Stomach (tissue), 4 donors: Measurements from ENCODE around the gene KCTD10.

ENCODE experiments used
- EP300 ChIP-seq: sonication (generic); formaldehyde crosslinking; IDR thresholded peaks from one replicate; pipeline ENCODE4 v1.6.1; 2017; ENCODE audit warnings: antibody characterized with exemption
- POLR2A ChIP-seq, 4 donors: fragments of 450-650 bp; IDR thresholded peaks; one replicate each; pipeline ENCODE4 v1.6.1; 2016; ENCODE audit warnings: antibody characterized with exemption in 4 of 4, control low read depth in 2 of 4, mild to moderate bottlenecking in 1 of 4, moderate library complexity in 1 of 4
- POLR2AphosphoS5 ChIP-seq, 3 donors: sonication (generic); formaldehyde crosslinking; IDR thresholded peaks; one replicate each; pipeline ENCODE4 v1.6.1; 2016; ENCODE audit warnings: antibody characterized with exemption in 3 of 3
- TF ChIP-seq, protein P1 (sequence below), 7 experiments: fragments of 450-650 bp in 4 of 7; fragments of 200-600 bp in 3 of 7; sonication (generic) in 3 of 7; IDR thresholded peaks; one replicate each; pipeline ENCODE4 v1.5.1; 2016 to 2019; ENCODE audit warnings: antibody characterized with exemption in 7 of 7, control low read depth in 2 of 7, mild to moderate bottlenecking in 1 of 7

DNA sequence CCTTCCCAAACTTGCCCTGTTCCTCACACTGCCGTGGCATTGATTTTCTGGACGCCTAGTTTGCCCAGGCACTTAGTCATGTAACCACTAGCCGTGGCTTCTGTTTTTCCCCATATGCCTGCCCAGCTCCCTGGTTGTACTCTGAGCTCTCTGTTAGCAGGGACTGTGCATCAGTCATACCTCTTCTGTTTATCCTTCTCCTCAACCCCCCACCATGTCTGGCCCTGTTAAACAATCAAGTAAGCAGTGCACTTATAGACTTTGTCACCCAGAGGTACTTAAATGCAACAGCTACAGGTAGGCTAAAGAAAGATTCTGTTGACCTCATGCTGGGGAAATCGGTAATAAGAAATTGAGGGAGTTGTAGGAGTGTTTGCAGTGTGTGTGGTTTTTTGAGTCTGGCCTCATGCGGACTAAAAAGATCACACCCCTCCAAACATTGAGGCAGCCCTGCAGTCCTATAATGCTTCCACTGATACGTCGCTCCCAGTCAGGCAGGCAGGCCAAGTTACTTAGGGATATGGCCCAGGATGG is 17.3 kb upstream of the KCTD10 start:
- TF ChIP-seq POLR2A (IDR thresholded peaks at IDR 0.05) (no peak), POLR2AphosphoS5 (IDR thresholded peaks at IDR 0.05) (no peak), EP300 (no peak)
- TF ChIP-seq, protein P1, sequence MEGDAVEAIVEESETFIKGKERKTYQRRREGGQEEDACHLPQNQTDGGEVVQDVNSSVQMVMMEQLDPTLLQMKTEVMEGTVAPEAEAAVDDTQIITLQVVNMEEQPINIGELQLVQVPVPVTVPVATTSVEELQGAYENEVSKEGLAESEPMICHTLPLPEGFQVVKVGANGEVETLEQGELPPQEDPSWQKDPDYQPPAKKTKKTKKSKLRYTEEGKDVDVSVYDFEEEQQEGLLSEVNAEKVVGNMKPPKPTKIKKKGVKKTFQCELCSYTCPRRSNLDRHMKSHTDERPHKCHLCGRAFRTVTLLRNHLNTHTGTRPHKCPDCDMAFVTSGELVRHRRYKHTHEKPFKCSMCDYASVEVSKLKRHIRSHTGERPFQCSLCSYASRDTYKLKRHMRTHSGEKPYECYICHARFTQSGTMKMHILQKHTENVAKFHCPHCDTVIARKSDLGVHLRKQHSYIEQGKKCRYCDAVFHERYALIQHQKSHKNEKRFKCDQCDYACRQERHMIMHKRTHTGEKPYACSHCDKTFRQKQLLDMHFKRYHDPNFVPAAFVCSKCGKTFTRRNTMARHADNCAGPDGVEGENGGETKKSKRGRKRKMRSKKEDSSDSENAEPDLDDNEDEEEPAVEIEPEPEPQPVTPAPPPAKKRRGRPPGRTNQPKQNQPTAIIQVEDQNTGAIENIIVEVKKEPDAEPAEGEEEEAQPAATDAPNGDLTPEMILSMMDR (IDR thresholded peaks at IDR 0.05), result no peak
